IMR-90 (cell line): ENCODE results near the gene MRPS5. TPM values are rescaled to one million over a fixed set of nuclear protein-coding genes. Genes with fewer than 3 reads are reported as not detected.

Experiments
- ATAC-seq: fragments of 200-7000 bp; cut with Tn5 transposase; 2 replicates; pipeline ENCODE4 v1.9.1; 2020; ENCODE audit warnings: low read depth, mild to moderate bottlenecking, moderate library complexity
- BruUV-seq: library from RNA; stranded (reverse); fragments of 400-500 nt; replicated peaks from 2 replicates; lab custom pipeline; 2021; lab: Mats Ljungman, UMichigan
- CTCF ChIA-PET: fragments of 300-600 bp; formaldehyde crosslinking; extraction: SDS; loops from one replicate; lab custom pipeline; 2021; ENCODE audit warnings: antibody characterized with exemption; lab: Yijun Ruan, JAX
- POLR2A ChIA-PET: fragments of 300-600 bp; sonication (Branson Sonifier 250); formaldehyde crosslinking; loops from one replicate; lab custom pipeline; 2022; ENCODE audit warnings: antibody characterized with exemption; ENCODE audit not compliant: unreplicated experiment; lab: Charles Lee
- DNase-seq: peaks from one replicate; pipeline ENCODE4 v3.0.0; 2013
- H2AFZ ChIP-seq: replicated peaks from 2 replicates; pipeline ENCODE3; 2013; ENCODE audit warnings: low read length, mild to moderate bottlenecking; ENCODE audit not compliant: poor library complexity
- H2AK5ac ChIP-seq: 2 replicates; pipeline ENCODE4 v1.6.1; 2013; ENCODE audit warnings: low read depth, low read length, inconsistent platforms
- H2AK9ac ChIP-seq: replicated peaks from 2 replicates; pipeline ENCODE3; 2013; ENCODE audit warnings: mild to moderate bottlenecking, low read depth, low read length, moderate library complexity; ENCODE audit not compliant: poor library complexity
- H2BK120ac ChIP-seq: 2 replicates; pipeline ENCODE4 v1.6.1; 2013; ENCODE audit warnings: low read depth, low read length, inconsistent platforms
- H2BK15ac ChIP-seq: 3 replicates; pipeline ENCODE4 v1.6.1; 2013; ENCODE audit warnings: low read depth, low read length, inconsistent platforms
- H2BK20ac ChIP-seq: 2 replicates; pipeline ENCODE4 v1.6.1; 2013; ENCODE audit warnings: low read depth, mild to moderate bottlenecking, inconsistent platforms, low read length, moderate library complexity
- H2BK5ac ChIP-seq: 2 replicates; pipeline ENCODE4 v1.6.1; 2013; ENCODE audit warnings: mild to moderate bottlenecking, low read depth, low read length, inconsistent platforms; ENCODE audit not compliant: poor library complexity, severe bottlenecking
- H3K14ac ChIP-seq: replicated peaks from 2 replicates; pipeline ENCODE4 v1.6.1; 2013; ENCODE audit warnings: low read depth, low read length, inconsistent platforms
- H3K18ac ChIP-seq: 2 replicates; pipeline ENCODE4 v1.6.1; 2013; ENCODE audit warnings: low read depth, low read length, control low read depth
- H3K23ac ChIP-seq: 2 replicates; pipeline ENCODE4 v1.6.1; 2013; ENCODE audit warnings: low read depth, low read length, inconsistent platforms
- H3K27ac ChIP-seq: 2 replicates; pipeline ENCODE4 v1.5.1; 2013; ENCODE audit warnings: mild to moderate bottlenecking, control low read depth, low read length; ENCODE audit not compliant: insufficient read depth
- H3K27me3 ChIP-seq: 2 replicates; pipeline ENCODE4 v1.6.1; 2013; ENCODE audit warnings: low read length; ENCODE audit not compliant: control insufficient read depth, insufficient read depth
- H3K36me3 ChIP-seq: 2 replicates; pipeline ENCODE4 v1.6.1; 2013; ENCODE audit warnings: low read length, mixed read lengths; ENCODE audit not compliant: control insufficient read depth, insufficient read depth
- H3K4ac ChIP-seq: 2 replicates; pipeline ENCODE4 v1.6.1; 2013; ENCODE audit warnings: low read depth, low read length, inconsistent platforms
- H3K4me1 ChIP-seq: 2 replicates; pipeline ENCODE4 v1.6.1; 2013; ENCODE audit warnings: low read length, mixed read lengths; ENCODE audit not compliant: control insufficient read depth, insufficient read depth
- H3K4me2 ChIP-seq: 2 replicates; pipeline ENCODE4 v1.6.1; 2013; ENCODE audit warnings: low read depth, mild to moderate bottlenecking, control low read depth, low read length, moderate library complexity
- H3K4me3 ChIP-seq: 2 replicates; pipeline ENCODE4 v1.5.1; 2013; ENCODE audit warnings: low read depth, mild to moderate bottlenecking, control low read depth, low read length, moderate library complexity; ENCODE audit not compliant: insufficient read depth
- H3K56ac ChIP-seq: 2 replicates; pipeline ENCODE4 v1.6.1; 2013; ENCODE audit warnings: low read length, inconsistent platforms; ENCODE audit not compliant: insufficient read depth; ENCODE audit errors: extremely low read depth
- H3K79me1 ChIP-seq, 2 experiments: 2 replicates each; pipeline ENCODE4 v1.6.1; 2013; ENCODE audit warnings: low read length in 2 of 2, inconsistent platforms in 1 of 2, low read depth in 1 of 2
- H3K9ac ChIP-seq: 2 replicates; pipeline ENCODE4 v1.6.1; 2013; ENCODE audit warnings: low read depth, low read length, control low read depth
- H3K9me1 ChIP-seq: 2 replicates; pipeline ENCODE4 v1.6.1; 2013; ENCODE audit warnings: low read length, inconsistent platforms; ENCODE audit not compliant: insufficient read depth
- H3K9me3 ChIP-seq: 2 replicates; pipeline ENCODE4 v1.6.1; 2013; ENCODE audit warnings: low read length; ENCODE audit not compliant: control insufficient read depth, insufficient read depth
- H4K20me1 ChIP-seq: 2 replicates; pipeline ENCODE4 v1.6.1; 2013; ENCODE audit warnings: low read length, inconsistent platforms; ENCODE audit not compliant: insufficient read depth
- H4K5ac ChIP-seq: 2 replicates; pipeline ENCODE4 v1.6.1; 2013; ENCODE audit warnings: mild to moderate bottlenecking, low read depth, low read length, control low read depth
- H4K8ac ChIP-seq, 2 experiments: 2 replicates each; pipeline ENCODE4 v1.6.1; 2013; ENCODE audit warnings: low read depth in 2 of 2, low read length in 2 of 2, control low read depth in 1 of 2, inconsistent platforms in 1 of 2
- H4K91ac ChIP-seq: 2 replicates; pipeline ENCODE4 v1.6.1; 2013; ENCODE audit warnings: low read depth, low read length, inconsistent platforms; ENCODE audit not compliant: insufficient read depth
- CEBPB ChIP-seq: IDR thresholded peaks from 2 replicates; pipeline ENCODE4 v1.6.1; 2012; ENCODE audit warnings: low read depth, low read length, improper control_type of control experiment
- NFE2L2 ChIP-seq: fragments of 150-350 bp; IDR thresholded peaks from 2 replicates; pipeline ENCODE4 v1.6.1; 2016; ENCODE audit warnings: low read depth, mild to moderate bottlenecking, low read length
- SMC3 ChIP-seq: fragments of 150-350 bp; IDR thresholded peaks from 2 replicates; pipeline ENCODE4 v1.6.1; 2016; ENCODE audit warnings: low read depth, mild to moderate bottlenecking, antibody characterized with exemption, low read length, moderate library complexity
- USF2 ChIP-seq: fragments of 150-350 bp; IDR thresholded peaks from 2 replicates; pipeline ENCODE4 v1.6.1; 2017; ENCODE audit warnings: mild to moderate bottlenecking, antibody characterized with exemption, low read length, low read depth
- WGBS, 2 experiments: methylation state at CpG; one replicate each; pipeline versions ENCODE4 v1.1.5 to v1.1.7; 2013; ENCODE audit warnings: missing lambda C conversion rate in 2 of 2; ENCODE audit not compliant: insufficient read length in 1 of 2; ENCODE audit errors: extremely low coverage in 2 of 2; 5-methylcytosine and 5-hydroxymethylcytosine counted together
- dilution Hi-C: fragments of 300-500 bp; cut with HindIII; formaldehyde crosslinking; loops from one replicate; pipeline ENCODE4 v1.14.3; 2018; ENCODE audit warnings: low sequenced_read_pairs; ENCODE audit not compliant: unreplicated experiment
- in situ Hi-C: fragments of 300-500 bp; cut with MboI; formaldehyde crosslinking; loops from 3 replicates; pipeline ENCODE4 v1.14.3; 2019; ENCODE audit warnings: low sequenced_read_pairs, inconsistent platforms, mixed read lengths
- intact Hi-C: fragments of 100-400 bp; cut with micrococcal nuclease; formaldehyde crosslinking; loops from 2 replicates; pipeline ENCODE4 v1.10.0; 2022
- polyA plus RNA-seq, 3 experiments: library from polyadenylated mRNA; depleted of rRNA; stranded (reverse); fragments of >200 nt; gene quantifications; 2 replicates each; pipeline ENCODE4 v1.2.3, GENCODE V29; 2012; ENCODE audit warnings: low replicate concordance in 1 of 3
- total RNA-seq: library from RNA; depleted of rRNA; stranded (reverse); fragments of >200 nt; gene quantifications from 2 replicates; pipeline ENCODE4 v1.2.3, GENCODE V29; 2012

Gene MRPS5
- total and polyA plus RNA-seq, 2 of the 4 experiments (the other 2 are of a cell fraction): 27.6 to 44.1 TPM

GRCh38 chr2:95086017-95086416 is 35.6 kb downstream of the MRPS5 start:
- Histone ChIP-seq H3K18ac (no peak overlapping the region), H3K4ac (no peak overlapping the region), H2AFZ (no peak overlapping the region), H2BK120ac (no peak overlapping the region), H4K91ac (no peak overlapping the region), H3K9ac (no peak overlapping the region), H3K9me1 (0 out of 2 replicates have a peak, but pooled peaks cover under 1% of the 10 kb centered on the region), H3K27ac (no peak overlapping the region), H3K4me1 (no peaks in the 10 kb centered on the region), H3K79me1 (peaks cover 0 to 1% of the 10 kb centered on the region in 2 experiments; a peak in 1 of 4 replicates), H3K23ac (no peak overlapping the region), H3K4me2 (no peak overlapping the region), H4K5ac (no peak overlapping the region), H4K8ac (no peak overlapping the region), H3K27me3 (no peaks in the 10 kb centered on the region), H3K36me3 (peaks cover 24% of the 10 kb centered on the region), H2AK5ac (no peak overlapping the region), H2BK15ac (no peak overlapping the region), H2BK5ac (no peak overlapping the region), H2AK9ac (no peak overlapping the region), H3K9me3 (no peaks in the 10 kb centered on the region), H3K14ac (no peak overlapping the region), H2BK20ac (no peak overlapping the region), H3K56ac (no peak overlapping the region), H4K20me1 (no peaks in the 10 kb centered on the region), H3K4me3 (no peak overlapping the region)
- POLR2A ChIA-PET: no interaction called here
- BruUV-seq: no TSS peak
- no peak for DNase-seq
- dilution Hi-C loops (no loop called here), in situ Hi-C loops (no loop called here), intact Hi-C loops (no loop called here)
- no peak for ATAC-seq
- WGBS, 2 experiments: no CpG with 5 or more reads among the region's 1 CpG
- TF ChIP-seq SMC3 (no peak), NFE2L2 (no peak), USF2 (no peak), CEBPB (no peak)
- CTCF ChIA-PET: no interaction called here
